ENCODE measurements around the gene MUSTN1.

Gene MUSTN1

DNA sequence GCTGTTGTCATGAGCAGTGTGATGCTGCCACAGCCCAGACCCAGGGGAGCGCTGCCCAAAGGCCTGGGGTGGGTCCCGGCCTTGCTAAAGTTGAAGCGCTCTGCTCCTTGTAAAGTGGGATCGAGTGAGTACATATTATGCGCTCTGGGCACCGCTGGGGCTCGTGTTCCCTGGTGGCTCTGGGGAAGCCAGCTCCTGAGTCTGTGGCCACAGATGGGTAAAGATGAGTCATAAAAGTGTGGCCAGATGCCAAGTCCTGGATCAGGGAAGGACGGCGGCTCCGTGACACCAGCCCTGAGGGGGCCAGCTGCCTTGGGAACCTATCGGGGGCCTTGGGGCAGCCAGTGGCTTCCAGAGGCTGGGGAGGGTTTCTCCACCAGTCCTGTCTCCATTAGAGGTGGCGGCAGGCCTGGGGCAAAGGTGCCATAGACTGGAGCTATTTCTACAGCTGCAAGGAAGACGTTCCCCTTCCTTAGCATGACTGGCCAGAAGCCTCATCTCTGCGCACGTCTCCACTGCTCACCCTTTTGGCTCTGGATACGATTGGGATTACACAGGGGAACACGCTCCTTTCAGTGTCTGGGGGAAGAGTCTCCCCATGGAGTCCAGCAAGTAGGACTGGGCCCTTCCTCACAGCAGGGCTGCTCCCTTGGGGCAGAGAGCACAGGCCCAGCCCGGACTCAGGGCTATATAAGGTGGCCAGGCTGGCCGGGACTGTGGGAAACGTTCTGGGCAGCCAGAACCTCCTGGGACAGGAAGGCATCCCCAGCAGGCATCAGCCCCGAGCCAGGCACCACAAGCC is 3.1 kb downstream of the MUSTN1 start:
- ATAC-seq (no peak), DNase-seq (no peak)
- H3K27me3 Mint-ChIP-seq = no peaks in the 10 kb centered on the region
- no peaks in the 10 kb centered on the region for H3K36me3 Mint-ChIP-seq (ENCODE audit: low read depth)
- no peaks in the 10 kb centered on the region for H3K4me1 Mint-ChIP-seq
- H3K4me3 Mint-ChIP-seq = no peak overlapping the region
- no peak overlapping the region for H3K27ac Mint-ChIP-seq
- no peaks in the 10 kb centered on the region for H3K9me3 Mint-ChIP-seq

DNA sequence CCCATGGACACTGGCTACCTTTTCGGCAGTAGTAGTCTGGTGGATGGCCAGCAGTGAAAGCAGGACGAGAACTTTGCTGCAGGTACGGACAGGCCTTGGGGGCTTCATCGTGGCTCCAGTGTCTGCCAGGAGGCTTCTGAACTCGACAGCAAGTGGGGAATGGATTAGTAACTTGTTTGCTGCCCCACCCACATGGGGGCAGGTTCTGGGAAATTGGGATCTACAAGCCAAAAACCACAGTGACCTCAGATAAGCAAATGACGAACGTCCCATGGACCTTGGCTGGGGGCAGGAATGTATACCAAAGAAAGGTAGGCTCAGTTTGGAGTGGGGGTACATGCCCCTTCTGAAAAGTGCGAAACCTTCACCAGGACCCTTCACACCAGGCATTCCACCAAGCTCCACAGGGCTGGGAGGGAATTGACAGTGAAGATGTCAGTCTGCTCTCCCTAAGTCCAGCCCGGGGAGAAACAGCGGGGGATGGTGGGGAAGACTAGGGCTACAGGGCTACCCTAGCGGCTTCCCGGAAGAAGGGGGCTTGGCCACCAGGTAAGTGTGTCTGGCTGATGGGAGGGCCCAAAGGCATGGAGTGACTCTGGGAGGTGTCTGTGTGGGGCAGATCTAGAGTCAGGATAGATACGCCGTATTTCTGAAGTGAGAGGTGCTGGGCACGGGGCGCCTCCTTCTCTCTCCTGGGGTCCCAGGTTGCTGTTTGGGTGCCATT is 4.1 kb downstream of the MUSTN1 start, which contains the start of gene ITIH4:
ITIH4 (minus strand) TSS at position 138 of the 724 bp plus-strand sequence; CDS start at position 108, 30 bp downstream.
- DNase-seq = no peak
- no peaks in the 10 kb centered on the region for H3K9me3 Mint-ChIP-seq
- ATAC-seq = no peak
- H3K27ac Mint-ChIP-seq = no peak within 1 kb of the TSS
- H3K27me3 Mint-ChIP-seq = no peaks in the 10 kb centered on the region
- H3K36me3 Mint-ChIP-seq (ENCODE audit: low read depth) = no peaks in the 10 kb centered on the region
- H3K4me1 Mint-ChIP-seq = no peaks in the 10 kb centered on the region
- H3K4me3 Mint-ChIP-seq = no peak within 1 kb of the TSS

DNA sequence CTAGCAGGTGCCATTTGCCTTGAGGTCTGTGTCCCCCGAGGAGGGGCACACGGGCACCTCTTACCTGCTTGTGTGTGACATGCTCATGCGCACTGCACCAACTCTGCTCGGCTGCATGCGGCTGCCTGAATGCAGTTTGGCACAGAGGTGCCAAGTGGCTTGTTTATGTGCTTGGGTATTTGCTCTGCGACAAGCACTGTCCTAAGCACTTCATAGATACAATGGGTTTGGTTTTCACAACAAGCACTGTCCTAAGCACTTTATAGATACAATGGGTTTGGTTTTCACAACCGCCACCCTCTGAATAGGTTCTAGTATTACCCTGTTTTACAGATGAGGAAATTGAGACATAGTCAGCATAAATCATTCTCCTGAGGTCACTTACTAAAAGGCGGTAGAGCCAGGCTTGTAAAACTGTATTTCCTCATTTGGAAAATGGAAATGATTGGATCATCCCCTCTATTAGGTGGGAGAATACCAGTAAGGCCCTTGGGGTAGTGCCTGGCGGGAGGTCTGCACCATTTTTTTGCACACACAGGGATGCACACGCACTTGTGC is 4.8 kb downstream of the MUSTN1 start:
- no peak for DNase-seq
- Mint-ChIP-seq H3K27me3 (no peaks in the 10 kb centered on the region), H3K9me3 (no peaks in the 10 kb centered on the region)

DNA sequence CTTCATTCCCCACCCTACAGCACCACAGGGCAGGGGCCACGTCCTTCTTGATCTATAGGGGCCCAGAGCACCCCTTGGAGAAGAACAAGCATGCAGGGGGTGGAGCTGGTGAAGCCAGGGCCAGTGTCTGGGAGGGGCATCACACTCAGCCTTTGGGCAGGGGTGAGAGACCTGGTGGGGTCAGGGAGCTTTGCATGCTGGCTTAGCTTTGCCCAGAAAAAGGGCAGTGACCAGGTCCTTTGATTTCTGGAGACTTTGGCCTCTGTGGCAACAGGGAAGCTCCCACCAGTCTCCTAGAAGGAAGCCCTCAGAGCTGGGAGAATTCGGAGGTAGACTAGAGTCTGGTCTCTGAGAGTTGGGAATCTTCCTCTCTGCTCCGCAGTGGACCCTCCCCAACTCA is 5.3 kb downstream of the MUSTN1 start:
- Mint-ChIP-seq H3K4me3 (no peak overlapping the region), H3K27ac (no peak overlapping the region), H3K36me3 (ENCODE audit: low read depth) (no peaks in the 10 kb centered on the region), H3K9me3 (no peaks in the 10 kb centered on the region), H3K27me3 (no peaks in the 10 kb centered on the region), H3K4me1 (no peaks in the 10 kb centered on the region)
- ATAC-seq = no peak
- no peak for DNase-seq

More for the DNA sequence above, 4.8 kb downstream of the MUSTN1 start:
- Mint-ChIP-seq H3K27ac (no peak overlapping the region), H3K4me3 (no peak overlapping the region), H3K36me3 (ENCODE audit: low read depth) (no peaks in the 10 kb centered on the region), H3K4me1 (no peaks in the 10 kb centered on the region)
- no peak for ATAC-seq

DNA sequence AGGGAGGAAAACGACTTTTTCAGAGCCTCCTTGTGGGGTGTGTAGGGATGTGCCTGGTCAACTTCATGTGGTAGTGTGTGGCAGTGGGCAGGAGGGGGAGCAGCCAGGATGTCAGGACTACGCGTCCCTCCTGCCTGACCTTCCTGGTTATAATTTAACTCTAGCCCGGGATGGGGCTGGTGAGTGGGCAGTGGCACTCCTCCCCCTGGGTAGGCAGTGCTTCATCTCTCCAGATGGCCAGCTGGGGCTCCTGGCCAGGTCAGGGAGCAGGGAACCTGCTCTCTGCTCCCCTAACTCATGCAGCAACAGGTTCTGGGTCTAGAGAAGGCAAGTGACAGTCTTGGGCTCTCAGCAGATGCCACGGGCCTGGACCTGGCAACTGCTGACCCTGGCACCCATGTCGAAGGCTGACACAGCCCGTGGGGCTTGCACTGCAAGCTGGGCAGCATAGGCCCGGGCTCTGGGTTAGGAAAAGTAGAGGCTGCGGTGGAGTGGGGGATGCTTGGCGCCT is 6.9 kb downstream of the MUSTN1 start:
- Mint-ChIP-seq H3K36me3 (ENCODE audit: low read depth) (no peaks in the 10 kb centered on the region), H3K27ac (no peak overlapping the region), H3K4me3 (no peak overlapping the region), H3K27me3 (no peaks in the 10 kb centered on the region), H3K9me3 (no peaks in the 10 kb centered on the region), H3K4me1 (no peaks in the 10 kb centered on the region)
- DNase-seq (no peak), ATAC-seq (no peak)

DNA sequence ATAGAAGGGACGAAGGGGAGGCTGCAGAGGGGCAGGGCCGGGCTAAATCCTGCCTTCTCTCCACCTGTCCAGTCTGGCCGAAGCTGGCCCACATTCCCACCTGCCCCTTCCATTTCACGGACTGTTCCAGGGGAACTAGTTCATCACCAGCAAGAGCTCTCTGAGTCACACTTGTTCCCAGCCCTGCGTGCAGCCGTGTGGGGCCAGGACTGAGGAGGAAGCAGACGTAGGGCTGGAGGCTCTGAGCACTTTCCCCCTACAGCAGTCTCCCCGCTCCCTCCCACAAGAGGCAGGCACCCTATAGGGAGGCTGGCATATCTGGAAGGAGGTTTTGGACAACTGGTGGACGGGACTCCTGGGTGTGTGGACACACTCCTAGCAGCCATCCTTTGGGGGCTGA is 7.4 kb downstream of the MUSTN1 start:
- ATAC-seq (no peak), DNase-seq (no peak)
- H3K36me3 Mint-ChIP-seq (ENCODE audit: low read depth) = no peaks in the 10 kb centered on the region
- H3K27ac Mint-ChIP-seq = no peak overlapping the region
- H3K4me3 Mint-ChIP-seq = no peak overlapping the region
- H3K4me1 Mint-ChIP-seq = no peaks in the 10 kb centered on the region
- no peaks in the 10 kb centered on the region for H3K9me3 Mint-ChIP-seq
- no peaks in the 10 kb centered on the region for H3K27me3 Mint-ChIP-seq

DNA sequence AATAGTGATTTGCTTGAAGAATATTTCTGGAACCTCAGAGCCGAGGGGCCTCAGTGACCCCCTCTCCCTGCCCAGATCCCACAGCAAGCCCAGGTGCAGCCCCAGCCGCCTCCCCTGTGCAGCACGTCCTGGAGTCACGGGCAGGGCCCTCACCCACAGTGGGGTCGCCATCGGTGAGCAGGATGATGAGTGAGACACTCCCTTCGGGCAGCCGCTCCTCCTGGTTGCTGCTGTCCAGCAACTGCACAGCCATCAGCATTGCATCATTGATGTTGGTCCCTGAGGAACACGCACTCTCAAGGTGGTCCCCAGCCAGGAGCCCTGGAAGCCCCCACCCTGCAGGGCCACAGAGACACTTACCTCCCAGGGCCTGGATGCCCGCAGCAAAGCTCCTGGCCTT is 10.8 kb downstream of the MUSTN1 start:
- ATAC-seq = no peak
- Mint-ChIP-seq H3K9me3 (no peaks in the 10 kb centered on the region), H3K4me1 (no peaks in the 10 kb centered on the region), H3K27ac (no peak overlapping the region), H3K27me3 (no peaks in the 10 kb centered on the region), H3K4me3 (no peak overlapping the region), H3K36me3 (ENCODE audit: low read depth) (no peaks in the 10 kb centered on the region)
- DNase-seq = no peak

DNA sequence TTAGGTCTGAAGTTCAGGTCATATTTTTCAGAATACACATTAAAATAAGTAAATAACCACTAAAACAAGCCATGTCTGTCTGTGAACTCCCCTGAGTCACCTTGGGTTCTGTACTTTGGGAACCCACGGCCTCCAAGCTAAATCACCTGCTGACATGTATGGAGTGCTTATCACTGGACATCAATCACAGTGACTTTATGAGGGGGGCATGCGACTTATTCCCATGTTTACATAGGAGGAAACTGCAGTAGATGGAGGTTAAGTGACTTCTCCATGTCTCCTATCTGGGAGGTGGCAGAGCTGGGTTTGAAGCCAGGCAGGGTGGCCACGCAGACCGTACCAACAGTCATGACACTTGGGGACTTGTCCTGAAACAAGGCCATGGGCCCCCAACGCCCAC is 12.5 kb downstream of the MUSTN1 start:
- Mint-ChIP-seq H3K27ac (no peak overlapping the region), H3K27me3 (no peaks in the 10 kb centered on the region), H3K4me1 (no peaks in the 10 kb centered on the region), H3K9me3 (no peaks in the 10 kb centered on the region), H3K36me3 (ENCODE audit: low read depth) (no peaks in the 10 kb centered on the region), H3K4me3 (no peak overlapping the region)
- no peak for DNase-seq
- ATAC-seq = no peak

DNA sequence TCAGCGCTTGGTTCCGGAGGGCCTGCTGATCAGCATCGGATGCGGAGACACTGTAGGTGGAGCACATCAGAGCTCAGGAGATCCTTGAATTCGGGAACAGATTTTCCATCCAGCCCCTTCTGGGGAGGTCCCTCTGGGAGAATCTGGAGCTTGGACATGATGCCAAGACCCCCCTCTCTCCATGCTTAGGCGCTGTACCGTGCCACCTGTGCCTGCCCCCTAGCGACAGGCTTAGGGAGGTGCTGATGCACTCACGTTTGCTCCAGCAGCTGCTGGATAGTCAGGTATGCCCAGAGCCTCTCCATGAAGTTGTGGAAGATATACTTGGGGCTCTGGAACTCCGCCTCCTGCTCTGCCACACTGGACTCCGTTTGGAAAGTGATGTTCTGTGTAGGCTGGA is 14.1 kb downstream of the MUSTN1 start:
- H3K27me3 Mint-ChIP-seq = no peaks in the 10 kb centered on the region
- DNase-seq (peak; percentile 22), ATAC-seq (peak; percentile 53)
- H3K4me3 Mint-ChIP-seq = no peak overlapping the region
- no peaks in the 10 kb centered on the region for H3K9me3 Mint-ChIP-seq
- H3K36me3 Mint-ChIP-seq (ENCODE audit: low read depth) = no peaks in the 10 kb centered on the region
- no peaks in the 10 kb centered on the region for H3K4me1 Mint-ChIP-seq
- H3K27ac Mint-ChIP-seq = no peak overlapping the region

DNA sequence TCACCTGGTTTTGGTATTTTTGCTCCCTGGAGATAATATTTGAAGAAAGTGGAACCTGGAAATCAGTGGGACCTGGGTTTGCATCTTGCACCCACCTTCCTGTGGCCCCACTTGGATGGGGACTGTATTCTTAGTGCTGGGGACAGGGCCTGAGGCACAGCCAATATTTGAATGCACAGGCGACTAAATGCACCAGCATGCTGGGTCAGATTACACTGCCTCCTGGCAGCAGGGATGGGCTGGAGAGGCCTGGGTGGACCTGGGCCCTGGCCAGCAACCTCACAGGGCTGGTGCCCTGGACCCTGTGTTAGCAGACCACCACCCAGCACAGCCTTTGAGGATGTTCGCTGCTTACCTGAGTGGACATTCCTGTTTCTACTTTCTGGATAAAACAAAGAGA is 14.9 kb downstream of the MUSTN1 start:
- Mint-ChIP-seq H3K4me1 (no peaks in the 10 kb centered on the region), H3K27ac (no peak overlapping the region), H3K9me3 (no peaks in the 10 kb centered on the region), H3K36me3 (ENCODE audit: low read depth) (no peaks in the 10 kb centered on the region), H3K27me3 (no peaks in the 10 kb centered on the region), H3K4me3 (no peak overlapping the region)
- DNase-seq (no peak), ATAC-seq (no peak)

DNA sequence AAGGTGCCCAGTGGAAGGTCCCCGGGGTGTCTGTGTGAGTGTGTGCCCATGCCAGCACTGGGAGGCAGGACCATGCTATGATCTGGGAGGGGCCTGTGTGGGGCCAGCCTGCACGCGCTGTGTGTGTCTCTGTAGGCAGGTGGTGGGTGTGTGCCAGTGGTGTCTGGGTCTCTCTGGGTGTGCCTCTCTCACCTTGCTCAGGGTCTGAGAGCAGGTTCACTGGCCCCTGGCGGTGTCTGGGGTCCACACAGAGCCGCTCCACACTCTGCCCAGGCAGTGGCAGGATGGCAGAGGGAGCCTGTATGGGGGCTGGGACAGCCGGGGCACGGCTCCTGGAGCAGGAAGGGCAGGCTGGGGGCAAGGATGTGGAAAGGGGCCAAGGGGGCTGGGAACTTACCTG is 17.0 kb downstream of the MUSTN1 start:
- ATAC-seq = no peak
- H3K4me3 Mint-ChIP-seq = no peak overlapping the region
- no peak overlapping the region for H3K27ac Mint-ChIP-seq
- no peaks in the 10 kb centered on the region for H3K27me3 Mint-ChIP-seq
- no peaks in the 10 kb centered on the region for H3K9me3 Mint-ChIP-seq
- DNase-seq = no peak
- H3K4me1 Mint-ChIP-seq = no peaks in the 10 kb centered on the region
- H3K36me3 Mint-ChIP-seq (ENCODE audit: low read depth) = no peaks in the 10 kb centered on the region

DNA sequence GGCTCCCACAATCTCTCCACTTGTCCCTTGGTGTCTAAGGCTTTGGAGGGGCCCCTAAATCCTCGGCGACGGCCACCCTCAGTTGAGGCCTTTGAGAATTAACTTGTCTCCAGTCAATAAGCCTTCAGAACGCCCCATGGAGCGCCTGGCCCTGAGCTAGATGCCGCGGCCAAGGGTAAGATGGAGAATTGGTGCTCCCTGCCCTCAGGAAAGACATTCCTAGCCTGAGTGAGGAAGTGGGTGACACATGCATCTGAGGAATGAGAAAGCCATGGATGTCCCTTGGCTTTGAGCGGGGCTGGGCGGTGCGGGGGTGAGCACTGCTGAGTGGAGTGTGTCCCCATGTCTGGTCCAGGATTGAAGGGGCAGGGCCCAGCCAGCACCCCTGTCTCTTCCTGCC is 17.6 kb downstream of the MUSTN1 start:
- no peak for DNase-seq
- Mint-ChIP-seq H3K9me3 (no peaks in the 10 kb centered on the region), H3K4me1 (no peaks in the 10 kb centered on the region), H3K27ac (no peak overlapping the region), H3K36me3 (ENCODE audit: low read depth) (no peaks in the 10 kb centered on the region), H3K27me3 (no peaks in the 10 kb centered on the region), H3K4me3 (no peak overlapping the region)
- ATAC-seq = no peak

DNA sequence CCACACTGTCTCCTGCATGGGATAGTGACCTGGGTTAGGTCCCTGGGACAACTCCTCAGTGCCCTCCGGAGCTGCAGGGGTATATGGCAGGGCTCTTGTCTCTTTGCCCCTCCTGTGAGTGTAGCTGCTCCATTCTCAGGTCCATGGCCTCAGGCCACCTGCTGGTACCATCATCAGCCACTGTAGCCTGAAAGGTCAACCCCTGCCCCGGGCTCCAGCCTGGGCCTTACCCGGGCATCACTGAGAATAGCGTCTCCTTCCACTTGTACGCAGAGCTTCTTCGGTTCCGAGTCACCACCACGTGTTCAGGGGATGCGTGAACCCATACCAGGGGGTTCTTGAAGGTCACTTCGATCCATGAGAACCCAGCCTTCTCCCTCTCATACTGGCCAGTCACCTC is 18.2 kb downstream of the MUSTN1 start:
- Mint-ChIP-seq H3K27ac (no peak overlapping the region), H3K4me1 (no peaks in the 10 kb centered on the region), H3K4me3 (no peak overlapping the region), H3K36me3 (ENCODE audit: low read depth) (no peaks in the 10 kb centered on the region), H3K9me3 (no peaks in the 10 kb centered on the region), H3K27me3 (no peaks in the 10 kb centered on the region)
- ATAC-seq (no peak), DNase-seq (no peak)

DNA sequence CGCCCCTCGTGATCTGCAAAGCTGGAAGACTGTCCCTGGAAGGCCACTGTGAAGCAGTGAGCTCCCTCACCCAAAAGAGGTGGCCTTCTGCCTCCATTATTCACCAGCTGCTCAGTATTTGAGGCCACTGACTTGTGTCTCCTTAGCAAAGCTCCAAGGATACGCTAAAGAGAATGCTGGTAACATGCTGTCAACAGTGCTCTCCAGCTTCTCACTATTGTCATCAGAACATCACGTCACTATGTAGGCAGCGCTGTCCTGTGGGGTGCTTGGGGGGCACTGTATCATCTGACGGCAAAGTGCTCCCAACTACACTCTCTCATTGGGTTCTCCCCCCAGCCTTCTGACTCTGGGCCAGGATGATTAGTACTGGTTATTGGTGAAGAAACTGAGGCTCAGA is 18.6 kb downstream of the MUSTN1 start:
- no peaks in the 10 kb centered on the region for H3K4me1 Mint-ChIP-seq
- H3K4me3 Mint-ChIP-seq = no peak overlapping the region
- no peak overlapping the region for H3K27ac Mint-ChIP-seq
- ATAC-seq (no peak), DNase-seq (no peak)
- no peaks in the 10 kb centered on the region for H3K27me3 Mint-ChIP-seq
- H3K9me3 Mint-ChIP-seq = no peaks in the 10 kb centered on the region
- H3K36me3 Mint-ChIP-seq (ENCODE audit: low read depth) = no peaks in the 10 kb centered on the region

DNA sequence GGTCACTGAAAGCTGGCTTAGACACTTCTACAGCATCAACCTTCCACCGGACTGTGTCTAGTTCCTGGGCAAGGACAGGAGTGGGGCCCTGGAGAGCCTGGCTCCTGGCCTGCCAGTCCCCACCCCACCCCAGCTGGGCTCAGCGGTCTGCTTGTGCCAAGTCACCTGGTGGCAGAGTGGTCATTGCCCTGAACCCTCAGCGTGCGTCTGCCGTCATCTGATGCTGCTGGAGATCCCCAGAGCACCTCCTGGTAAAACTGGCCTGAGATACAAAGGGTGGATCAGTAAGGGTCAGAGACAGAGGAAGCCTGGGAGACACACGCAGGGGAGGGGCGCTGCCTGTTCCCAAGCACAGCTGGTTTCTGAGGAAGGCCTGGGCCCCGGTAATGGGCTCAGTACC is 21.0 kb downstream of the MUSTN1 start:
- H3K4me1 Mint-ChIP-seq = no peaks in the 10 kb centered on the region

More for the DNA sequence above, 21.0 kb downstream of the MUSTN1 start:
- Mint-ChIP-seq H3K9me3 (no peaks in the 10 kb centered on the region), H3K27me3 (no peaks in the 10 kb centered on the region), H3K27ac (no peak overlapping the region), H3K36me3 (ENCODE audit: low read depth) (no peaks in the 10 kb centered on the region), H3K4me3 (no peak overlapping the region)
- ATAC-seq = no peak
- no peak for DNase-seq

Data from activated naive CD8-positive, alpha-beta T cell treated with anti-CD3 and anti-CD28 coated beads, Interleukin-2, amount 50 U/mL, for 24 hours (primary cell).